ENCODE results near the gene HAUS2.
A peak's percentile ranks its signal among the peaks of the same experiment; 100 is the strongest.
"Not testable (repeated sequence)": the region's sequence is repeated elsewhere in the genome, so short reads cannot be mapped to it uniquely, and the experiment has no call there.

Gene HAUS2

GRCh38 chr15:42576040-42576594, 27.5 kb downstream of the HAUS2 start:
- DNase-seq: no peak

DNA sequence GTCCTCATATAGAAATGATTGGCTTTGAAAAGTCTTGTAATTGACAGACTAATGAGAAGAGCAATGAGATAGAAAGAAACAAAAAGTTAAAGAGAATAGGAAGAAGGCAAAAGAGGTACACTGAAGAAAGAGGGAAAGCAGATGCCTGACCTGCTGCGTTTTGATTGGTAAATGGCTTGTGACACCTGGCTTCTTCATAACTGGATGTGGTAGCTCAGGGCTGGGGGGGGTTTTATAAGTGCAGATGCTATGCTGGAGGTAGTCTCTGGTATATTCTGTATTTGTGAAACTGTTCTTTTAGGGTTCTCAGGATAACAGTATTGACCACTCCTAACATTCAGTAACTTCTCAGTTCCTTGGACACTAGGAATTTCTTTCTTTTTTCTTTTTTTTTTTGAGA, 28.1 kb downstream of the HAUS2 start:
- no peak for DNase-seq

- no peak for DNase-seq
Observed at GRCh38 chr15:42577514-42578031, 28.9 kb downstream of the HAUS2 start.

DNA sequence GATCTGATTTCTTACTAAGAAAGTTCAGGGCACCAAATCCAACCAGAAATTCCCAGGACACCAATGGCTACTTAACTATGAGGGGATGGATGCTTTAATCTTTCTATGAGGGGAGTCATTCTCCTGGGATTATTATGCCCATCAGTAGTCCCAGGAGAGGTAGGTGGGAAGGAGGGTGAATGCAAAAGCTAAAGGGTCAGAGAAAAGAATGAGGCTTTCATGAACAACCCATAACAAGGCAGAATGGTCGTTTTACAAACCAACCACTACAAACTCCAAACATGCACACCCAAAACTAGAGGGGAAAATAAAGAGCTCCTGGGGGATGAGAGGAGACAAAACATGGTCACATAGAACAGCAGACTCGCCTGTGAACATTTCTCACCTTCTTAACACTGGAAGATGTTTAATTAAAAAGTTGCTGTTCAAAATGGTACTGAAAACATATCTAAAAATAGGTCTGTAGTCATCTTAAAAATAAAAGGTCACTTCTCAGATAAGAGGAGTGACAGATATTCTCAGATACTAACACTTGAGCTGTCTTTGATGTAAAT, 30.4 kb downstream of the HAUS2 start:
- DNase-seq: no peak

- peak; percentile 83 for DNase-seq
Observed at GRCh38 chr15:42581272-42581730, 32.7 kb downstream of the HAUS2 start.

DNA sequence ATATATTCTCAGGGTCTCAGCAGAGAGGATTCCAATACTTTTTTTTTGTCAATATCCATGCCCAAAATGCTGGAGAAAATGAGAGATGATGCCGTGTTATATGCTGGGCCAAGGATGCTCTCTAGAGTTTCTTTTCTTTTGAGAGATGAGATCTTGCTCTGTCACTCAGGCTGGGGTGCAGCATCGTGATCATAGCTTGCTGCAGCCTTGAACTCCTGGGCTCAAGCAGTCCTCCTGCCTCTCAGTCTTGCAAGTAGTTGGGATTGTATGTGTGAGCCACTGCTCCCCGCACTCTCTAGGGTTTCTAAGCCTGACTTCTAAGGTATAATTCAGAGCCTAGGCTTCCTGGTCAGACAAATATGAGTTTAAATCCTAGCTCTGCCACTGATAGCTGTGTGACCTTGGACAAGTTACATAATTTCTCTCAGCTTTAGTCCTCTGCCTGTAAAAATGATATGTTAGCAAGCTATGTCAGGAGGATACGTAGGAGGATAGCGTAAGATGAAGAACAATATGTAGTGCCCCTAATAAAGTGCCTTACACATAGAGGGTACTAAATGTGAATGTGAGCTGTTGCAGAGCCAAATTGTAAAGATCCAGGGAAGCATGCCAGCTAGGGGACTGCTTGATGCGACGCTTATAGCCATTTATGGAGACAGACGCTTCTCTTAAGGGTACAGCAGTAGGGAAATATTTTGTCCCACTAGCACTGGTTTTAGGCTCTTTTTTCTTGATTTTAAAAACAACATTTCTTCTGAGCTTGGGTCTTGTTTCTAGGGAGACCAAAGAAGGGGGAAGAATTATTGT, 34.1 kb downstream of the HAUS2 start:
- DNase-seq: no peak

DNA sequence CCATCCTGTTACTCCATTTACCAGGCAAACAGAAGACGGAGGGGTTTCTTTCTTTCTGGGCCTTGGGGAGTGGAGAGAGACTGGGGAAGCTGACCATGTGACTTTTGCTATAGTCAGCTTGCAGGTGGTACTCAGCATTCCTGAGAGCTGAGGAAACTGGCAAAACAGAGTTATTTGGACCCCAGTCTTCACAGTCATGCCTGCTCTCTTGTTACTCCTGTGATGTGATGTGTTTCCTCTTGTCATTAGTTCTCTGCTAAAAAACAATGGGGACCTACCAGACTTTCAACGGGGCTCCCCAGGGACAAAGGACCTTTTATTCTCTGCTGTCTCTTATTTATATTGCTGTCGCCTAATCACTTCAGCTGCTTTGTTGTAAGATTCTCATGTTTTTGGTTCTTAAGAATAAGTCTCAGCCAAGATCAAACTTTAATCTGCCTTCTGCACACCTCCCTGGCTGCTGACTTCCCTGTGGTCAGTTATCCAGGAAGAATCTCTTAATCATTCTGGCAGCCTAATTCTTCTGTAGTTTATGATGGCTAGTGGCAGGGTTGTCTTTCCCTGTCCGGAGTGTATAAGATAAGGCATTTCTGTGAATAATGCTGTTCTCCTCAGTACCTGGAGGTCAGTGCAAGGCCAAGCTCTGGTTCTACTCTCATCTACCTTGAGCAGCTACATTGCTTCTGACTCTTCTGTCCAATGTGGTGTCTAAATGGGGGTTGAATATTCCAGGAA, 35.6 kb downstream of the HAUS2 start:
- DNase-seq: no peak

DNA sequence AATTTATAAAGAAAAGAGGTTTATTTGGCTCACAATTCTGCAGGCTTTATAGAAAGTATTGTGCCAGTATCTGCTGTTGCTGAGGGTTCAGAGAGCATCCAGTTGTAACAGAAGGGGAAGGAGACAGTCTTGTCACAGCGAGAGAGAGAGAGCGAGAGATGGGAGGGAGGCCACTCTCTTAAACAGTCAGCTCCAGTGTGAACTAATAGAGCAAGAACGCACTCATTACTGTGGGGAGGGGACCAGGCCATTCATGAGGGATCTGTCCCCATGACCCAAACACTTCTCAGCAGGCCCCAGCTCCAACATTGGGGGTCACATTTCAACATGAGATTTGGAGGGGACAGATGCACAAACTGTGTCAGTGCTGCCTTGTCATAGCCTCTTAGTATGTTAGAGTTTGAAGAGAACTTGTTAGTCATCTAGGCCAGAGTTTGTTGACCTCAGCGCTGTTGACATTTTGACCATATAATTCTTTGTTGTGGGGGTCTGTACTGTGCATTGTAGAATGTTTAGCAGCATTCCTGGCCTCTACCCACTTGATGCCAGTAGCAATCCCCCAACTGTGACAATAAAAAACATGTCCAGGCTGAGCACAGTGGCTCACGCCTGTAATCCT, 42.1 kb downstream of the HAUS2 start:
- no peak for DNase-seq

DNA sequence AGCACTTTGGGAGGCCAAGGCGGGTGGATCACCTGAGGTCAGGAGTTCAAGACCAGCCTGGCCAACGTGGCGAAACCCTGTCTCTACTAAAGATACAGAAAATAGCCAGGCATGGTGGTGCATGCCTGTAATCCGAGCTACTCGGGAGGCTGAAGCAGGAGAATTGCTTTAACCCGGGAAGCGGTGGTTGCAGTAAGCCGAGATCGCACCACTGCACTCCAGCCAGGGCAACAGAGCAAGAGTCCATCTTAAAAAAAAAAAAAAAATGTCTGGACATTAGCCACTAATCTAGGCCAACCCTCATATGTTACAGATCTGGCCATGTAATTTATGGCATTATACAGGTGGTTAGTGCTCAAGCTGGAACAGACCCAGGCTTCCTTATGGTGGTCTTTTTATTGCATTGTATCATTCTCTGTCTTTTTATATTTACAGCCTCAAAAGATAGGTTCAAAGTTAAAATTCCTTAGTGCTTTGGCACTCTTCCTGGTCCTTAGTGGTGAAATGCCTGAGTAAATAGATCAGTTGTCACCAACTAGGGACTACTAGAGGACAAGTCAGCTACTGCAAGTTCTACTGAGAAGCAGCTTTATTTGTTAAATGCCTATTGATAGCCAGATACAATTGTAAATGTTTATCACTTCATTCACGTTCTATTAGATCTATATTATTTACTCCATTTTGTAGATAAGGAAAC, 42.7 kb downstream of the HAUS2 start:
- no peak for DNase-seq

DNA sequence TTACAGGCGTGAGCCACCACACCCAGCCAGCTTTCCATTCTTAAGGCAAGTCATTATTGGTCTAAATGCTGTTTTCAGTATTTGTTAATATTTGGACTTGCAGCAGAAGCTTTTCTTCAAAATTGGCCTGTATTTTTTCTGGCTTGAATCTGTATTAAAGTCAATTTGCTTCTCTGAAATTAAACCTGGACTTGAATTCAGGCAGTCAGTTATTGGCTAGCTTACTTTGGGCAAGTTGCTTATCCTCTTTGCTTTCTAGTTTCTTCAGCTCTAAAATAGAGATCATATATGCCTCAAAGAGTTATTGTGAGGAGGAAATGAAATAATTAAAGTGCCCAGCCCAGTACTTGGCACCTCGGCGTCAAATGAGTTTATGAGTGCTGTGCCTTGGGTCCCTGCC, 44.1 kb downstream of the HAUS2 start:
- DNase-seq: no peak

DNA sequence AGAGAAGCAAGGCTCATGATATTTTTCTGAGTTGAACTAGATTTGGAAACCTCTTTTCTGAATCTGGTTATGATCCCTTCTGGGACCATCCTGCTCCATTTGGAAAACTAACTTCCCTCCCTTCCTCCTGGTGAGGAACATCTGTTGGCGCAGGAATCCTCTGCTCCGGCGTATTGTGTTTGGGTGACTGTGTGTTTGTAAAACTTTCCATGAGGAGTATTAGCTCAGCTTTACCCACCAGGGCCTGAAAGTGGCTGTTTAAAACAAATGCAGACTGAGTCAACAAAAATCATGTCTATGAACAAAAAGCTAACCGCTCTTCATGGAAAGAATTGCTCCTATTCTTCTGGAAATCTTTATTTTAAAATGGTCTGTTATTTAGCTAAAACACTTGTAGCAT, 44.5 kb downstream of the HAUS2 start:
- no peak for DNase-seq

DNA sequence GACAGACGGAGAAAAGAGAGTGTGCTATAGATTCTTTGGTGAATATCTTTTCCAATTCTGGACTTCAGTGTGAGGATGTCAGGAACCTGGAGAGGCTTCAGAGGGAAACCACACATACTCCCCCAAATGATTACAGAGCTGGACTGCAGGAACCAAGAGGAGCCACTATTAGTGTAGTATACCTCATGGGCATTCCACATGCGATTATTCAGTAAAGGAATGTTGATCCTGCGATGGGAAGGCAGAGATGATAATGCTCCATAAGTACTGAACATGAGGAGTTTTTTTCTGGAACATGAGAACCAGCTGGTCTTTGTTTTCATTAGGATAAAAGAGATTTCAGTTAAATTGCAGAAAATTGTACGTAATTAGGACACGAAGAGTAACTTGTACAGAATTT, 45.5 kb downstream of the HAUS2 start:
- no peak for DNase-seq

DNA sequence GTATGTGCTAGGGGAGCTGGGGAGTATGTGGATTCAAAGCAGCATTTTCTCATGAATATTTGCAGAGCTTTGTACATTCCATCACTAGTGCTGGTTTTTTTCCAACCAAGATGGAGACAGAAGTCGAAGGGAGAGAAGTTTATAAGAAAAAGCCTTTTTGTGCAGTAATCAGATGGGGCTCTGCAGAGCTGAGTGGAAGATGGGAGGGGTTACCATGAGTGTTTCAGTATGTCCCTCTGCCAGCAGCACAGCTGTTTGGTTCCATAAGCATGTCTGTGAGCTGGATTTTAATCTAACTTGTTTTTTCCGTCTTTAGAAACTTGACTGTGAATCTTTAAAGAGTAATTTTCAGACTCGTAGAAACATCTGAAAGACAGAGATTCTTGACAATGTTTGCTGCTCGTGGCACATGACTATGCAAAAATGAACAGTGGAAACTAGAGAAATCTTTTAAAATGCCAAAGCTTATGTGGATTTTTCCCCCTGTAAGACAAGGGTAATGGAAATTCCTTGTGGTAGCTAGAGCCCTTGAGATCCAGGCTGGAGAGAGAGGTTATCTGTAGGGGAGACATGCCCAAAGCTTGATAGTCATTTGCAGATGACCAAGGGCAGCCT, 47.1 kb downstream of the HAUS2 start:
- DNase-seq: no peak

- DNase-seq: not testable (repeated sequence)
Observed at GRCh38 chr15:42601316-42601715, 52.7 kb downstream of the HAUS2 start.

GRCh38 chr15:42602501-42602900, 53.9 kb downstream of the HAUS2 start:
- no peak for DNase-seq

- DNase-seq: no peak
Observed at GRCh38 chr15:42603978-42604377, 55.3 kb downstream of the HAUS2 start.

DNA sequence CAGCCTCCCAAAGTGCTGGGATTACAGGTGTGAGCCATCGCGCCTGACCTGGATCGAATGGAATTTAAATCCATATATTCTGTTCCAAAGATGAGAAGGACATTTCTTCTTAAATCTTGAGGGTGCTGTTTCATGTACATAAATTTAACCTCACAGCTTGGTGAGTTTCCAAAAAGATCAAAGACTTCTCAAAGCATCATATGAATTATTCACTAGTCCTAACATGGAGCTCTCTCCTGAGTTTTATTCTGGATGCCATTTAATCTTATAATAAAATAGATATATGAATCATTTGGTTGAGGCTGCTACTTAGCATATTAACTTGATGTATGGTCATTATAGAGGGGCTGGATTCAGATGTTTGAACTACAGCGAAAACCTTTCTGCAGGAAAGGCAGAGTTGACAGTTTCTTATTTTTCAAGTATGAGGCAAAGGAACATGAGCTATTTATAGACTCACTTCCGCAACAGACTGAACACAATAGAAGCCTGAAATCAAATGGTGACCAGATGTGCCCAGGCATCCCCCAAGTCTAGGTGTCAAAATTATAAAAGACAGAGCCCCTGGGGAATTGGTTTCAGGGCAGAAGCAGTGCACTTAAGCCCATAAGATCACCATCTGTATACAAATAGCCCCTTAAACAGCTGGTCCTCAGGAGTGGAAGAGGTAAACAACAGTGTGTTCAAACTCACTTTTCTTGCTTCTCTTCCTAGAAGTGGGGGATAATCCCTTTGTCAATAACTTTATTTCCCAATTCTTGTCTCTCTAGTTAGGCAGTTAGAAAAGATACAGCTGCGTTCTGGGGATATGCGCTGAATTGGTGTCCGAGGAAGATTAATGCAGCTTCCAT, 56.5 kb downstream of the HAUS2 start:
- DNase-seq: no peak

GRCh38 chr15:42605796-42606195, 57.2 kb downstream of the HAUS2 start:
- no peak for DNase-seq

GRCh38 chr15:42608110-42608531, 59.5 kb downstream of the HAUS2 start:
- peak; percentile 56 for DNase-seq

GRCh38 chr15:42608752-42609488, 60.3 kb downstream of the HAUS2 start:
- DNase-seq: peak; percentile 8

Measured in activated CD4-positive, alpha-beta T cell treated with anti-CD3 and anti-CD28 coated beads for 48 hours (primary cell).